ENCODE results near the gene ACO2.

ACO2 gene

DNA sequence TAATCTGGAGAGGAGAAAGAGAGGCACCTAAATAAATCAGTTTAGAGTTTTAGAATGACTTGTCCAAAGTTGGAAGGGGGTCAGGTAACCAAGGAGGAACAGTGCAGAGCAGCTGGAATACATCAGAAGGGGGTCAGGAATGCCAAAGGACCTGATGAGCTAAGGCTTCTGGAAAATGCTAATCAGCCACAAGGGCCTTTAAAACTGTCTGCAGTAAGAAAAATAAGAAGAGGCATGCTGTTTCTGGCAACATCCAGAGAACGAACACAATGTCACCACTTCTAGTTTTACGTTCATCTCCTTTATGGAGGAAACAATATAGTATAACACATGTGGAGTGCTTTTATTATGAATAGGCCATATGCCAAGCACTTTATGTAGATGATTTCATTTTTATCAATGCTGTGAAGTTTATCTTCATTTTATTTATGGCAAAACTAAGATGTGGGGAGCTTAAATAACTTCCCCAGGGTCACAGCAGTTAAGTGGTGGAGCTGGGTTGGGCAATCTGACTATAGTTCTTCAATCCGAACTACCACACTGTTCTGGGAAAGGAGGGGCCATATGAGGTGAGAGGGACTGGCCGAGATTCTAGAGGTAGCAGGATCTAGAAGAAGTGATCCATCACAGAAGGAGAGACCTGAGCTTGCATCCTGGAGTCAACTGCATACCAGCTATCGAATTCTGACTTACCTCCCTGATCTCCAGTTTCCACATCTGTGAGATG lies 22.6 kb downstream of the ACO2 start:
- no peak for DNase-seq

DNA sequence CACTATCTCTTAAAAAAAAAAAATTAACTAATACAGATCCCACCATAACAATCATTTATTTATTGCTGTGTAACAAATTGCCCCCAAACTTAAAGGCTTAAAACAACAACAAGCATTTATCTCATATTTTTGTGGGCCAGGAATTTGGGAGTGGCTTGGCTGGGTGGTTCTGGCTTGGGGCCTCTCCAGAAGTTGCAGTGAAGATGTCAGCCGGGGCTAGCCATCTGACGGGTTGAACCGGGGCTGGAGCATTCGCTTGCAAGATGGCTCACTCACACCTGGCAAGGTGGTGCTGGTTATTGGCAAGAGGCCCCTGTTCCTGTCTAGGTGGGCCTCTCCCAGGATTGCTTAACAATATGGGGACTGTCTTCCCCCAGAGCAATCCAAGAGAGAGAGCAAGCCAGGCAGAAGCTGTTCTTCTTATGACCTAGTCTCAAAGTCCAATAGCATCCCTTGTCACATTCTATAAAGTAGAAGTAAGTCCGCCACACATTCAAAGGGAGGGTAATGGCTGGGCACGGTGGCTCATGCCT lies 29.5 kb downstream of the ACO2 start:
- no peak for DNase-seq

- no peak for DNase-seq
Measured at GRCh38 chr22:41499624-41500280, 30.8 kb downstream of the ACO2 start.

DNA sequence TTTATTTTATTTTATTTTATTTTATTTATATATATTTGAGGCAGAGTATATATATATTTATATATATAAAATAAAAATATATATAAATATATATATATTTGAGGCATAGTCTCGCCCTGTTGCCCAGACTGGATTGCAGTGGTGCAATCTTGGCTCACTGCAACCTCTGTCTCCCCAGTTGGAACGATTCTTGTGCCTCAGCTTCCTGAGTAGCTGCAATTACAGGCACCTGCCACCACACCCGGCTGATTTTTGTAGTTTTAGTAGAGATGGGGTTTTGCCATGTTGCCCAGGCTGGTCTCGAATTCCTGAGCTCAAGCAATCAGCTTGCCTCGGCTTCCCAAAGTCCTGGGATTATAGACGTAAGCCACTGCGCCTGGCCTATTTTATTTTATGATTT lies 31.4 kb downstream of the ACO2 start:
- DNase-seq, result no peak

DNA sequence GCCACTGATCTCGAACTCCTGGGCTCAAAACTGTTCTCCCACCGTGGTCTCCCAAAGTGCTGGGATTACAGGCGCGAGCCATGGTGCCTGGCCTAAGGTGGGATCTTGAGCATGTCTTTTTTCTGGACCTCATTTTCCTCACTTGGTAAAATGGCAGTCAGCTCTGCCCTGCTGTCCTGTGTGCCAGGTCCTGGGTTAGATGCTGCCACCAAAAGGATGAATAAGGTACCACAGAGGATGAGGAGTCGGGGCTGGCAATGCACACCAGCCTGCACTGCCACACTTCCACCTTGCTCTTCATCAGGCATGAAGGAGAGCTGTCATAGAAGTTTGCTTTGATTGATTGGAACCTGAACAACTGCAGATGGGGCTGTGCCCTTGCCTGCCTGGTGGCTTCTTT lies 32.3 kb downstream of the ACO2 start:
- peak in 1 of 2 donors; percentile 26 for DNase-seq

DNA sequence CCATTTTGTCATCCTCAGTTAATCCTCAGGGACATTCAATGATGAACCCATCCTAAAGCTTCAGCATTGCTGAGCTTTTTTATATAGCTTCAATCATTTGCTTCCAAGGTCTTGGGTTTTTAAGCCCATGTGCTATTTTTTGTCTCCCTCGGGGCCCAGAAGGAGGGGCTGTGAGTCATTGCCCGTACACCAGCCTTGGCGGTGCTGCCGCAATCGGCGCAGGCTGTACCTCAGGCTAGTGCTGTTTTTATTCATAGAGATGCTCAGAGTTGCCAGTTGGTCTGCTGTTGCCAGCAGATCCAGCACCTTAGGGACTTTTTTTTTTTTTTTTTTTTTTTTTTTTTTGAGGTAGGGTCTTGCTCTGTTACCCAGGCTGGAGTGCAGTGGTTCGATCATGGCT lies 35.5 kb downstream of the ACO2 start:
- DNase-seq, result no peak

GRCh38 chr22:41504816-41505215 lies 35.9 kb downstream of the ACO2 start:
- no peak for DNase-seq

- DNase-seq, result no peak
Measured at GRCh38 chr22:41505511-41506220, 36.7 kb downstream of the ACO2 start.

GRCh38 chr22:41507330-41508063 lies 38.6 kb downstream of the ACO2 start:
- no peak for DNase-seq

GRCh38 chr22:41508770-41509170 lies 39.9 kb downstream of the ACO2 start:
- DNase-seq, result peak; percentile 70 to 87

GRCh38 chr22:41511521-41511968 lies 42.6 kb downstream of the ACO2 start:
- DNase-seq, result no peak

DNA sequence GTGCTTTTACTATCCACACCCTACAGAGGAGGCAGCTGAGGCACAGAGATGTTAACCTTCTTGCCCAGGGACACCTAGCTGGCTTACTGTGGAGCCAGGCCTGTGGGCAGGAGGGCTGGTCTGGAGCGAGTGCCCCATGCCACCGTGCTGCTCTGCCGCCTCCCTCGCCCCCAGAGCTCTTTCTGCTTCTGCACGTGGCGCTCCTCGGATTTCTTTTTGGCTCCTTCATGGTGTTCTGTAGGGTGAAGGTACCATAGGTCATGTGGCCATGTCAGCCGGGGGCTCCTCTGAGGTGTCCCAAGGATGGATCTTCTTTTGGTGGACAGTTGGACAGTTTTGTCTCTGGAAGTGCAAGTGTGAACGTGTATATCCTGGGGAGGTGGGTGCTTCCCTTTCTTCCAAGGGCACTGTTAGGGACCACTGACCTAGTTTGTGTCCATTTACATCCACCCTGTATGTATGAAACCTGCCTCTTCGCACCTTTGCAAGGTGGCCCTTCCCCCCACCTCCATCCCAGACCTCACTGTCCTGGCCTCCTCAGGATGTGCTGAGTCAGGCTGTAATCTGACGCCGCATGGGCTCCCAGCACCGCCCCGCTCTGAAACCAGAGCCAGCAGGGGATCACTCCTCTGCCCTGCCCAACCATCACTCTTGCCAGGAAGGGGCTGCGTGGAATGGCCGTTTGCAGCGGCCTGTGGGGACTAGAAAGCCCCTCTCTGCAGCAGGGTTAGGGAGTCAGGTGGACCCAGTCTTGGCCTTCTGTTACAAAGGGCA lies 43.7 kb downstream of the ACO2 start:
- DNase-seq, result no peak

DNA sequence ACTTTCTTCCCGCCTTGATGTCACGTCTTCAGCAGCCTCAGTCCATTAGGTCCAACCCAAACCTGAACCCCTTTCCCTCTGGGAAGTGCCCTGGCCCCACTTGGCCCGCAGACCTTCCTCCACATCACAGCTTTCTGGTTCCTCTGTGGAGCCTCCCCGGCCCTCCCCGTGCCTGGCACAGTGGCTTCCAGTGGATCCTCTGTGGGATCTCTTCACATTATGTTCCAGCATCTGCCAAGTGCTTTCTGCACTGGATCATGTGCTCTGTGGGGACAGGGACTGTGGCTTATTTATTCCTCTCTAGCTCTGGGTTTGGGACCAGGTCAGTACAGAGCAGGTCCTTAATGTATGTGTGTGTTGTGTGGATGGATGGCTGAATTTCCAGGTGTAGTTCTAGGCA lies 44.5 kb downstream of the ACO2 start:
- peak; percentile 36 to 49 for DNase-seq

DNA sequence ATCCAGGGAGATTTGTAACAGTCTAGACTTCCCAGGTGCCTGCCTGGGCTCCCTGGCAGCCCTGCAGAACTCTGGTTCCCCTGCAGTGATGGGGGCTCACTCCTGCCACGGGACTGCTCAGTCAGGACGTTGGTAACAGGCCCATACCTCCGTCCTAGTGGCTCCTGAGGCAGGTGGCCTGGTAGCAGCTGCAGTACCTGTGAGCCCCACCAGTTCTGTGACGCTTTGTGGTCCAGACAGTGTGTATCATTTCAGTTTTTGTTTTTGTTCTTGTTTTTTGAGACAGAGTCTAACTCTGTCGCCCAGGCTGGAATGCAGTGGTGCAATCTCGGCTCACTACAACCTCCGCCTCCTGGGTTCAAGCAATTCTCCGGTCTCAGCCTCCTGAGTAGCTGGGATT lies 47.5 kb downstream of the ACO2 start:
- no peak for DNase-seq

DNA sequence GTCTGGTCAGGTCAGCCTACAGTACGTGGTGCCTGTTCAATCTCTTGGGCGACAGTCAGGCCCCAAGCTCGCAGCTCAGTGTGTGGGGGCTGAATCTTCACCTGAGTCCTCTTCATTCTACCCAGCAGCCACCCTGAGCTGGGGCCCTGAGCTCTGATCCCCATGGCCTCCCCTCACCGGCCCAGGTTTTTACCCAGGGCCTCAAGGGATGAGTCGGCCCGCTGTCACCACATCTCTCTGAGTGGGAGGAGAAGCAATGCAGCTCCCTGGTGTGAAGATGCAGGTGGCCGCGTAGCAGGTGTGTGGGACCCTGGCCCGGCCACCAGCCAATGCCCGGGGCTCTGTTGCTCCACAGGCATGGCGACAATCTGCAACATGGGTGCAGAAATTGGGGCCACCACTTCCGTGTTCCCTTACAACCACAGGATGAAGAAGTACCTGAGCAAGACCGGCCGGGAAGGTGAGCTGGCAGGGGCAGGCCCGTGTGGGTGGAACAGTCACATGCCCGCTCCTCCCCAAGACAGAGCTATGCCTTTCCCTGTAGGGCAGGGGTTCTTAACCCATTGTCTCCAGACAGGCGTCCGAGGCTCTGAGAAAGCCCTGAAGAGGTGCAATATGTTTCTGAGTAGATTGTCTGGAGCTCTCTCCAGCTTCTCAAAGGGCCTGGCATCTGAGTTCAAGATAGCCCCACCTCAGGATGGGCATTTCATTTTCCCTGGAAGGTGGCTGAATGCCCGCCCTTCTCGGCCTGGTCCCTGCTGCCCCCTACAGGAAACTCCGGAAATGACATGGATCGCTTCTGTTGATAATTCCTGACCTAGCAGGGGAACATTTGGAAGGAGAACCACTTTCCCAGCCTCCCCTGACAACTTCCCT lies 48.5 kb downstream of the ACO2 start:
- peak; percentile 72 to 76 for DNase-seq

DNA sequence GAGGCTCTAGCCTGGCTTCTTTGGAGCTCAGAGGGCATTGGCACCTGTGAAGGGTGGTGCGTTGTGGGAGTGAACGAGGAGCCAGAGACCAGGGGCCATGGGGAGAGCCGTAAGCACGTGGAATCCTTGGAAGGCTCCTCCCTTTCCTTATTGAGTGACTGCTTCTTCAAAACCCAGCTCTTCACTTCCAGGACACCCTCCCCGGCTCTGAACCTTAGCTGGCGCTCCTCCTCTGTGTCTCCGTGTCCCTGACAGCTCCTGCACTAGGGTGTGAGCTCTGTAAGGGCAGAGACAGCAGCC lies 49.1 kb downstream of the ACO2 start:
- DNase-seq, result no peak

DNA sequence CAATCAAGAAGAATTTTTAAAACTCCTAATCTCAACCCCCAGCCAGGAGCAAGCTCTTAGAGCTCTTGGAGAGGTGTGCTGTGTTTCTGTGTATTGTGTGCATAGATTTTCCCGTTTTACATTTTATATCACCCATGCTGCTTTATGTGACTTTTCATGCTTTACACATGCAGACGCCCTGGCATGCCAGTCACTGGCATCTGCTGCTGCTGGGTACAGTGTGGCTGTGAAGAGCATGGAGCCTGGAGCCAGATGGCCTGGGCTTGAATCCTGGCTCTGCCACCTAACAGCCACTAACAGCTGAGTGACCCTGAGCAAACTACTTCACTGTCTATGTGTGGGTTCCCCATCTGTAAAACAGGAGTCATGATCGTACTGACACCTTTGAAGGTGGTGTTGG lies 52.2 kb downstream of the ACO2 start:
- no peak for DNase-seq

GRCh38 chr22:41522813-41523212 lies 53.9 kb downstream of the ACO2 start:
- no peak for DNase-seq

DNA sequence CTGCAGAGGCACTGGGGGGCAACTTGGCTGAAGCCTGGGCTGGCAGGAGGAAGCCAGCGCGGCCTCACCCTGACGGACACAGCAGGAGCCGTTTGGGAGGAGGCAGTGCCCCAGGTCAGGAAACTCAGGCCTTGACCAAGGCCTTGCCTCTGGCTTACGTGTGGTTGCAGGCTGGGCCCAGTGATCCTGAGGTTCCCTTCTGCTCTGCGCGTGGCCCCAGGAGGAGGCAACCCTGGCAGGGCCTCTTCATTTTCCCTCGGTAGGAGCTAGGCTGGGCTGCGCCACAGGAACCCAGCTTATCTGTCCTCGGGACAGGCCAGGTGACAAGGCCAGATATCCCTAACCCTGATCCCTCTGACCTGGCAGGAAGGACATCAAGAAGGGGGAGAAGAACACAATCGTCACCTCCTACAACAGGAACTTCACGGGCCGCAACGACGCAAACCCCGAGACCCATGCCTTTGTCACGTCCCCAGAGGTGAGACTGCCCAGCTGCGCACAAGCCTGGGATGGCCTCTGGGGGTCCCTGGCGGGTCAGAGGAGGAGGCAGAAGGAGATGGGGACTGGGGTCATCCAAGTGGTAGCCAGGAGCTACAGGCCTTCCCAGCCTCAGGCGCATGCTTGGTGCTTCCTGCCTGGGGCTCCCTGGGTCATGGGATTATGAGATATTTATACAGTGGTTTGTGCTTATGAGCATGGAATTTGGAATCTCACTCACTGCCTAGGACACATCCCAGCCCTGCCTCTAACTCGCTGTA lies 54.7 kb downstream of the ACO2 start:
- DNase-seq, result no peak

GRCh38 chr22:41524251-41524661 lies 55.3 kb downstream of the ACO2 start:
- DNase-seq, result no peak
